Fibroblast of lung (primary cell): Measurements from ENCODE around the gene SLC18B1. TPM values are rescaled to one million over a fixed set of nuclear protein-coding genes. Genes with fewer than 3 reads are reported as not detected.

ENCODE experiments used
- DNase-seq, 2 donors: peaks; one replicate each; pipeline versions ENCODE4 v3.0.0 to v3.0.0-alpha.2; 2010; ENCODE audit warnings: low read depth in 2 of 2
- H2AFZ ChIP-seq: 2 replicates; pipeline ENCODE4 v1.5.1; 2012; ENCODE audit warnings: low read length, control low read depth, inconsistent platforms
- H3K27ac ChIP-seq: 2 replicates; pipeline ENCODE4 v1.5.1; 2011; ENCODE audit warnings: low read length, control low read depth; ENCODE audit not compliant: insufficient read depth
- H3K27me3 ChIP-seq: 2 replicates; pipeline ENCODE4 v1.5.1; 2011; ENCODE audit warnings: mild to moderate bottlenecking, low read length; ENCODE audit not compliant: control insufficient read depth, insufficient read depth
- H3K36me3 ChIP-seq: 2 replicates; pipeline ENCODE4 v1.5.1; 2011; ENCODE audit warnings: low read length; ENCODE audit not compliant: control insufficient read depth, insufficient read depth
- H3K4me1 ChIP-seq: 2 replicates; pipeline ENCODE4 v1.5.1; 2011; ENCODE audit warnings: low read length; ENCODE audit not compliant: control insufficient read depth, insufficient read depth; ENCODE audit errors: extremely low read depth
- H3K4me2 ChIP-seq: 2 replicates; pipeline ENCODE4 v1.5.1; 2011; ENCODE audit warnings: low read length, control low read depth; ENCODE audit not compliant: insufficient read depth; ENCODE audit errors: extremely low read depth
- H3K4me3 ChIP-seq, 4 experiments: fragments of 200-600 bp in 1 of 4; sonication (generic) in 1 of 4; replicated peaks in 1 of 4; 2 replicates each; pipeline ENCODE4 v1.5.1; 2011 to 2016; ENCODE audit warnings: low read length in 4 of 4, low read depth in 3 of 4, mild to moderate bottlenecking in 3 of 4, control low read depth in 2 of 4, inconsistent platforms in 1 of 4, mixed read lengths in 1 of 4; ENCODE audit not compliant: insufficient read depth in 1 of 4; ENCODE audit errors: control extremely low read depth in 1 of 4
- H3K79me2 ChIP-seq: 2 replicates; pipeline ENCODE4 v1.5.1; 2012; ENCODE audit warnings: mild to moderate bottlenecking, low read length, inconsistent platforms; ENCODE audit not compliant: control insufficient read depth, insufficient read depth
- H3K9ac ChIP-seq: 2 replicates; pipeline ENCODE4 v1.5.1; 2011; ENCODE audit warnings: mild to moderate bottlenecking, low read length, control low read depth; ENCODE audit not compliant: insufficient read depth
- H3K9me3 ChIP-seq: 2 replicates; pipeline ENCODE4 v1.5.1; 2012; ENCODE audit warnings: low read depth, low read length; ENCODE audit not compliant: control insufficient read depth, insufficient read depth
- H4K20me1 ChIP-seq: 2 replicates; pipeline ENCODE4 v1.5.1; 2011; ENCODE audit warnings: low read length; ENCODE audit not compliant: control insufficient read depth, insufficient read depth; ENCODE audit errors: extremely low read depth
- EZH2 ChIP-seq: IDR thresholded peaks from 2 replicates; pipeline ENCODE4 v1.5.1; 2012; ENCODE audit warnings: low read length, control low read depth, mild to moderate bottlenecking; ENCODE audit errors: missing control alignments
- polyA plus RNA-seq, 2 donors: library from polyadenylated mRNA; depleted of rRNA in 1 of 2; stranded (reverse) in 1 of 2; unstranded in 1 of 2; fragments of >200 nt; gene quantifications; 2 replicates each; pipeline ENCODE4 v1.2.1, GENCODE V29; 2011 to 2012; ENCODE audit warnings: missing spikeins in 1 of 2
- total RNA-seq: library from RNA; depleted of rRNA; stranded (reverse); fragments of >200 nt; gene quantifications from 2 replicates; pipeline ENCODE4 v1.2.1, GENCODE V29; 2014
- TF ChIP-seq, protein P1 (sequence below), 2 donors: IDR thresholded peaks in 1 of 2; conservative IDR thresholded peaks in 1 of 2; 1 replicate in 1 of 2; 2 replicates in 1 of 2; pipeline ENCODE4 v1.5.1; 2011 to 2012; ENCODE audit warnings: low read length in 2 of 2, control low read depth in 1 of 2, inconsistent platforms in 1 of 2, low read depth in 1 of 2, mild to moderate bottlenecking in 1 of 2

Gene SLC18B1
- total and polyA plus RNA-seq, 2 donors (not counting 1 experiment from before 2014, with no cell fraction given): 4.9 to 8.1 TPM

DNA sequence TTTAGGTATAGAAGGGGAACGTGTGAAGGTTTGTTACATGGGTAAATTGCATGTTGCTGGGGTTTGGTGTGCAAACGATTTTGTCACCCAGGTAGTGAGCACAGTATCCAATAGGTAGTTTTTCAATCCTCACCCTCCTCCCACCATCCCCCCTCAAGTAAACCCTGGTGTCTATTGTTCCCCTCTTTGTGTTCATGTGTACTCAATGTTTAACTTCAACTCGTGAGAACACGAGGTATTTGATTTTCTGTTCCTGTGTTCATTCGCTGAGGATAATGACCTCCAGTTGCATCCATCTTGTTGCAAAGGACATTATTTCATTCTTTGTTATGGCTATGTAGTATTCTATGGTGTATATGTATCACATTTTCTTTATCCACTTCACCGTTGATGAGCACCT is 73.0 kb downstream of the SLC18B1 start:
- no peaks in the 10 kb centered on the region for H3K36me3 ChIP-seq
- no peak for DNase-seq
- TF ChIP-seq EZH2: no peak
- H3K4me1 ChIP-seq: no peaks in the 10 kb centered on the region
- H4K20me1 ChIP-seq: no peaks in the 10 kb centered on the region
- no peak overlapping the region for H3K27ac ChIP-seq
- H3K9ac ChIP-seq: no peak overlapping the region
- no peaks in the 10 kb centered on the region for H3K9me3 ChIP-seq
- no peak overlapping the region for H3K4me2 ChIP-seq
- no peak overlapping the region for H3K4me3 ChIP-seq
- H3K27me3 ChIP-seq: no peaks in the 10 kb centered on the region
- H2AFZ ChIP-seq: no peak overlapping the region
- H3K79me2 ChIP-seq: no peaks in the 10 kb centered on the region

DNA sequence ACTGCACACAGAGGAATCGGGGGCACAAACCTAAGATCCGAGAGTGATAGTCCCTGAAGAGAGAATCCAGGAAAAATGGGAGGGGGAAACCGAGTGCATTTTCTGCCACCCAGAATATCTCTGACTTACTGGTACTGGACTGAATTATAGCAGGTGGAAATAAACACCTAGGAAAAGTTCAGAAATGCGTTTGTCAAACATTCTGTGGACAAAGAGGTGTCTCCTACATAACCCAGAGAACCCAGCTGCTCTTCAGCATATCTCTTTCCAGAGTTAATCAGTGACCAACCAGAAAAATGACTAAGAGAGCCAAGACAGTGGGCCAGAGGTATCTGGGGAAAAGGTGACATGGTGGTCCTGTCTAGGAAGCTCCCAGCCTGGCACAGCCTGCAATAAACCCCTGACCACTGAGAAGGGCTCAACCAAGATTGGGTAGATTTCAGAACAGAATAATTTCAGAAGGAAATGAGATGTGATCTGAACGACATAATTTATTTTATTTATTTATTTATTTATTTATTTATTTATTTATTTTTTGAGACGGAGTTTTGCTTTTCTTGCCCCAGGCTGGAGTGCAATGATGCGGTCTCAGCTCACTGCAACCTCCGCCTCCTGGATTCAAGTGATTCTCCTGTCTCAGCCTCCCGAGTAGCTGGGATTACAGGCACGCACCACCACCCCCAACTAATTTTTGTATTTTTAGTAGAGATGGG is 78.5 kb downstream of the SLC18B1 start:
- Histone ChIP-seq H2AFZ (no peak overlapping the region), H3K9ac (no peak overlapping the region), H3K4me1 (no peaks in the 10 kb centered on the region), H3K79me2 (no peaks in the 10 kb centered on the region), H3K27ac (no peak overlapping the region), H3K4me2 (no peak overlapping the region), H3K9me3 (no peaks in the 10 kb centered on the region), H3K36me3 (no peaks in the 10 kb centered on the region), H4K20me1 (no peaks in the 10 kb centered on the region), H3K27me3 (no peaks in the 10 kb centered on the region), H3K4me3 (no peak overlapping the region)
- no peak for DNase-seq
- TF ChIP-seq, protein P1, sequence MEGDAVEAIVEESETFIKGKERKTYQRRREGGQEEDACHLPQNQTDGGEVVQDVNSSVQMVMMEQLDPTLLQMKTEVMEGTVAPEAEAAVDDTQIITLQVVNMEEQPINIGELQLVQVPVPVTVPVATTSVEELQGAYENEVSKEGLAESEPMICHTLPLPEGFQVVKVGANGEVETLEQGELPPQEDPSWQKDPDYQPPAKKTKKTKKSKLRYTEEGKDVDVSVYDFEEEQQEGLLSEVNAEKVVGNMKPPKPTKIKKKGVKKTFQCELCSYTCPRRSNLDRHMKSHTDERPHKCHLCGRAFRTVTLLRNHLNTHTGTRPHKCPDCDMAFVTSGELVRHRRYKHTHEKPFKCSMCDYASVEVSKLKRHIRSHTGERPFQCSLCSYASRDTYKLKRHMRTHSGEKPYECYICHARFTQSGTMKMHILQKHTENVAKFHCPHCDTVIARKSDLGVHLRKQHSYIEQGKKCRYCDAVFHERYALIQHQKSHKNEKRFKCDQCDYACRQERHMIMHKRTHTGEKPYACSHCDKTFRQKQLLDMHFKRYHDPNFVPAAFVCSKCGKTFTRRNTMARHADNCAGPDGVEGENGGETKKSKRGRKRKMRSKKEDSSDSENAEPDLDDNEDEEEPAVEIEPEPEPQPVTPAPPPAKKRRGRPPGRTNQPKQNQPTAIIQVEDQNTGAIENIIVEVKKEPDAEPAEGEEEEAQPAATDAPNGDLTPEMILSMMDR (conservative IDR thresholded peaks at IDR 0.05 in 1 of 2, IDR thresholded peaks at IDR 0.05 in 1 of 2; ENCODE audit: low read depth in 1 of 2, low read length in 2 of 2): no peak
- no peak for TF ChIP-seq EZH2

Other genes starting within 250 kb of the SLC18B1 start
- gene TAAR8, start 246.0 kb downstream of the SLC18B1 start, total RNA-seq: not detected in 2 replicates
- gene TAAR8, start 246.0 kb downstream of the SLC18B1 start, polyA plus RNA-seq: not detected in 2 replicates
- not detected in 2 replicates for gene TAAR6, start 228.3 kb downstream of the SLC18B1 start, total RNA-seq
- gene TAAR6, start 228.3 kb downstream of the SLC18B1 start, polyA plus RNA-seq: not detected in 2 replicates
- gene TAAR5, start 208.9 kb downstream of the SLC18B1 start, total RNA-seq: not detected in 2 replicates
- not detected in 2 replicates for gene TAAR5, start 208.9 kb downstream of the SLC18B1 start, polyA plus RNA-seq
- gene TAAR2, start 174.4 kb downstream of the SLC18B1 start, total RNA-seq: not detected in 2 replicates
- gene TAAR2, start 174.4 kb downstream of the SLC18B1 start, polyA plus RNA-seq: not detected in 2 replicates
- not detected in 2 replicates for gene TAAR1, start 139.5 kb downstream of the SLC18B1 start, total RNA-seq
- not detected in 2 replicates for gene TAAR1, start 139.5 kb downstream of the SLC18B1 start, polyA plus RNA-seq
- gene VNN1, start 84.6 kb downstream of the SLC18B1 start, total RNA-seq: not detected in 2 replicates
- gene VNN1, start 84.6 kb downstream of the SLC18B1 start, polyA plus RNA-seq: not detected in 2 replicates
- under 0.01 and 0.33 TPM in 2 replicates for gene VNN2, start 40.7 kb downstream of the SLC18B1 start, total RNA-seq
- 0.06 and 0.42 TPM in 2 replicates for gene VNN2, start 40.7 kb downstream of the SLC18B1 start, polyA plus RNA-seq
- gene RPS12, start 15.9 kb upstream of the SLC18B1 start, total RNA-seq: 1,467 and 1,811 TPM in 2 replicates
- gene RPS12, start 15.9 kb upstream of the SLC18B1 start, polyA plus RNA-seq: 3,327 and 3,609 TPM in 2 replicates